ENCODE results near the gene ZNRD2.
A peak's percentile ranks its signal among the peaks of the same experiment; 100 is the strongest.

ZNRD2 gene

GRCh38 chr11:65619281-65619928 is 49.1 kb downstream of the ZNRD2 start:
- Histone ChIP-seq H3K27ac (no peak overlapping the region), H3K27me3 (no peaks in the 10 kb centered on the region)

GRCh38 chr11:65620666-65621065 is 50.4 kb downstream of the ZNRD2 start:
- Histone ChIP-seq H3K4me2 (no peak overlapping the region), H3K9me3 (replicated peaks in 1 of 11) (no peaks in the 10 kb centered on the region), H3K27me3 (no peaks in the 10 kb centered on the region), H3K36me3 (peaks cover 78 to 89% (median 85%) of the 10 kb centered on the region in 11 experiments), H4K20me1 (peaks cover 6 to 97% (median 81%) of the 10 kb centered on the region in 11 experiments; a peak in 21 of 22 replicates), H3K4me3 (no peak overlapping the region), H3K4me1 (peaks cover 24 to 52% (median 43%) of the 10 kb centered on the region in 10 experiments), H3K9ac (peak overlapping the region in 2 of 11 experiments; percentile 10 to 84; a peak in 1 of 22 replicates), H3K27ac (no peak overlapping the region)
- no peak for TF ChIP-seq Cebpa-rat (IDR thresholded peaks at IDR 0.05)

More at GRCh38 chr11:65619281-65619928, 49.1 kb downstream of the ZNRD2 start:
- H4K20me1 ChIP-seq: peaks cover 6 to 86% (median 72%) of the 10 kb centered on the region in 11 experiments; a peak in 21 of 22 replicates
- H3K4me1 ChIP-seq: peaks cover 24 to 40% (median 34%) of the 10 kb centered on the region in 10 experiments
- peak overlapping the region in 4 of 11 experiments; percentile 46 to 98 (median 94); a peak in 5 of 22 replicates for H3K4me2 ChIP-seq
- H3K9me3 ChIP-seq (replicated peaks in 1 of 11): no peaks in the 10 kb centered on the region
- peak overlapping the region; percentile 48 to 93 (median 89); a peak in 15 of 22 replicates for H3K9ac ChIP-seq
- H3K36me3 ChIP-seq: peaks cover 71 to 78% (median 75%) of the 10 kb centered on the region in 11 experiments
- TF ChIP-seq Cebpa-rat (IDR thresholded peaks at IDR 0.05): no peak
- H3K4me3 ChIP-seq: no peak overlapping the region

- no peak for TF ChIP-seq Cebpa-rat (IDR thresholded peaks at IDR 0.05)
- H4K20me1 ChIP-seq: peaks cover 9 to 98% (median 81%) of the 10 kb centered on the region in 11 experiments; a peak in 21 of 22 replicates
- no peak overlapping the region for H3K4me3 ChIP-seq
- no peak overlapping the region for H3K27ac ChIP-seq
- peaks cover 24 to 57% (median 48%) of the 10 kb centered on the region in 10 experiments for H3K4me1 ChIP-seq
- no peak overlapping the region for H3K4me2 ChIP-seq
- 0 out of 22 replicates have a peak overlapping the region, but pooled peaks of 1 of the 11 experiments have one; percentile 29 for H3K9ac ChIP-seq
- H3K9me3 ChIP-seq (replicated peaks in 1 of 11): no peaks in the 10 kb centered on the region
- H3K27me3 ChIP-seq: no peaks in the 10 kb centered on the region
- peaks cover 84 to 96% (median 92%) of the 10 kb centered on the region in 11 experiments for H3K36me3 ChIP-seq
Measured at GRCh38 chr11:65621460-65621859, 51.2 kb downstream of the ZNRD2 start.
